CD4-positive, alpha-beta T cell treated with Interleukin-17A for 1 hour (primary cell): Measurements from ENCODE around the gene KRTAP26-1.

Experiments used
- DNase-seq: peaks from one replicate; pipeline ENCODE4 v3.0.0-alpha.2; 2020

The KRTAP26-1 gene

DNA sequence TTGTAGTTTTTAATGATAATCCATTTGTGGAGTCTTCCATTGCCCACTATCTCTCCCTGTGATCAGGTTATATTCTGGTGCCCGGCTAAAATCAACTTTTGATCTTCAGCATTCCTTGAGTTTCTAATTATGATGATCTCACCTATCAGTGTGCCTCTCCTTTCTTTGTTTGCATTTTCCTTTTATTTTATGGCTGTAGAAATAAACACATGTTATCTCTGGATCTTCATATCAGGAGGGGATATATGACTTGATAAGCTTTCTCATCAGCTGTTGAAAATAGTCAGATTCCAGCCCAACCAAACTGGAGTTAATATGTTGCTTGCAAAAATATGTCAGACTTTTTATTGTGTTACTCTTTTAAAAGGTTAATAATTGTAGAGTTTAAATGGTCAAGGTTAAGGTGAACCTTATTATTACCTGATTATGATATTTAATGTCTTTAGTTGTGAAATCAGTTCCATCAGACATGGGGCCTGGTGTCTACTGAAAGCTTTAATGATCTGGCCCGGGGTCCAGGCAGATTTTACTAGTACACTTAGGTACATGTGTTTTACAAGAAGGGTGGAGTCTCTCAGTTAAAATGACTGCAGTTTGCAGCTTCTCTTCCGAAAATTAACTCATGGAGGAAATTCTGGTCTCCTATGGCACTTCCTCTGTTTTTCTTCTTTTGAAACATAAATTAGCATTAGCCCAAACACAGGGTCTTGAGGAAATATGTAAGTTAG is 50.1 kb downstream of the KRTAP26-1 start:
- DNase-seq, result no peak
